Astrocyte (in vitro differentiated cells and primary cell): ENCODE measurements around the gene BCAS1. TPM values are rescaled to one million over a fixed set of nuclear protein-coding genes. Genes with fewer than 3 reads are reported as not detected.

Source experiments
- DNase-seq: peaks from one replicate; pipeline ENCODE4 v3.0.0-alpha.2; 2010; ENCODE audit warnings: low read depth
- FAIRE-seq: peaks from 2 replicates; lab custom pipeline; 2011; peaks lifted over from hg19 to GRCh38; lab: Jason Lieb, UNC
- H2AFZ ChIP-seq: 2 replicates; pipeline ENCODE4 v1.6.0; 2012; ENCODE audit warnings: low read depth, low read length, inconsistent platforms
- H3K27ac ChIP-seq: 2 replicates; pipeline ENCODE4 v1.5.1; 2011; ENCODE audit warnings: low read depth, low read length, inconsistent platforms
- H3K27me3 ChIP-seq: 2 replicates; pipeline ENCODE4 v1.6.0; 2011; ENCODE audit warnings: low read length, inconsistent platforms; ENCODE audit not compliant: insufficient read depth
- H3K36me3 ChIP-seq: 2 replicates; pipeline ENCODE4 v1.5.1; 2011; ENCODE audit warnings: low read length, inconsistent platforms; ENCODE audit not compliant: insufficient read depth
- H3K4me1 ChIP-seq: 2 replicates; pipeline ENCODE4 v1.5.1; 2011; ENCODE audit warnings: low read length, inconsistent platforms; ENCODE audit not compliant: insufficient read depth
- H3K4me2 ChIP-seq: 2 replicates; pipeline ENCODE4 v1.6.0; 2012; ENCODE audit warnings: low read length, inconsistent platforms
- H3K4me3 ChIP-seq: 2 replicates; pipeline ENCODE4 v1.5.1; 2011; ENCODE audit warnings: low read depth, mild to moderate bottlenecking, low read length, inconsistent platforms; ENCODE audit not compliant: insufficient read depth
- H3K79me2 ChIP-seq: 2 replicates; pipeline ENCODE4 v1.6.0; 2012; ENCODE audit warnings: mild to moderate bottlenecking, low read length, inconsistent platforms; ENCODE audit not compliant: insufficient read depth
- H3K9ac ChIP-seq: 2 replicates; pipeline ENCODE4 v1.6.0; 2012; ENCODE audit warnings: mild to moderate bottlenecking, low read length, inconsistent platforms
- H3K9me3 ChIP-seq: 2 replicates; pipeline ENCODE4 v1.5.1; 2012; ENCODE audit warnings: low read depth, mild to moderate bottlenecking, low read length, inconsistent platforms; ENCODE audit not compliant: insufficient read depth
- H4K20me1 ChIP-seq: 2 replicates; pipeline ENCODE4 v1.6.0; 2012; ENCODE audit warnings: low read length, inconsistent platforms; ENCODE audit not compliant: insufficient read depth
- H3K27ac Mint-ChIP-seq: one replicate; pipeline ENCODE4 v1.8.0; 2021; ENCODE audit warnings: mild to moderate bottlenecking, mixed read lengths; ENCODE audit not compliant: unreplicated experiment
- H3K27me3 Mint-ChIP-seq: one replicate; pipeline ENCODE4 v1.8.0; 2021; ENCODE audit warnings: low read depth, mixed read lengths; ENCODE audit not compliant: unreplicated experiment
- H3K36me3 Mint-ChIP-seq: one replicate; pipeline ENCODE4 v1.8.0; 2021; ENCODE audit warnings: low read depth, mixed read lengths; ENCODE audit not compliant: unreplicated experiment
- H3K4me1 Mint-ChIP-seq: one replicate; pipeline ENCODE4 v1.8.0; 2021; ENCODE audit warnings: low read depth, mixed read lengths; ENCODE audit not compliant: unreplicated experiment
- H3K4me3 Mint-ChIP-seq: one replicate; pipeline ENCODE4 v1.8.0; 2021; ENCODE audit warnings: mild to moderate bottlenecking, moderate library complexity, mixed read lengths; ENCODE audit not compliant: unreplicated experiment
- H3K9me3 Mint-ChIP-seq: one replicate; pipeline ENCODE4 v1.8.0; 2021; ENCODE audit warnings: mild to moderate bottlenecking, mixed read lengths; ENCODE audit not compliant: unreplicated experiment
- EZH2 ChIP-seq: IDR thresholded peaks from 2 replicates; pipeline ENCODE4 v1.6.1; 2012; ENCODE audit warnings: mild to moderate bottlenecking, low read length, inconsistent platforms; ENCODE audit not compliant: insufficient read depth
- total RNA-seq: library from RNA; stranded (reverse); gene quantifications from 2 replicates; pipeline ENCODE4 v1.2.1, GENCODE V29; 2021
- TF ChIP-seq, protein P1 (sequence below): IDR thresholded peaks from 2 replicates; pipeline ENCODE4 v1.5.1; 2011; ENCODE audit warnings: low read depth, mild to moderate bottlenecking, inconsistent platforms, low read length, moderate library complexity; ENCODE audit not compliant: insufficient read depth

Gene BCAS1
- total RNA-seq, 1 donor from 2014 or later, result not detected

DNA sequence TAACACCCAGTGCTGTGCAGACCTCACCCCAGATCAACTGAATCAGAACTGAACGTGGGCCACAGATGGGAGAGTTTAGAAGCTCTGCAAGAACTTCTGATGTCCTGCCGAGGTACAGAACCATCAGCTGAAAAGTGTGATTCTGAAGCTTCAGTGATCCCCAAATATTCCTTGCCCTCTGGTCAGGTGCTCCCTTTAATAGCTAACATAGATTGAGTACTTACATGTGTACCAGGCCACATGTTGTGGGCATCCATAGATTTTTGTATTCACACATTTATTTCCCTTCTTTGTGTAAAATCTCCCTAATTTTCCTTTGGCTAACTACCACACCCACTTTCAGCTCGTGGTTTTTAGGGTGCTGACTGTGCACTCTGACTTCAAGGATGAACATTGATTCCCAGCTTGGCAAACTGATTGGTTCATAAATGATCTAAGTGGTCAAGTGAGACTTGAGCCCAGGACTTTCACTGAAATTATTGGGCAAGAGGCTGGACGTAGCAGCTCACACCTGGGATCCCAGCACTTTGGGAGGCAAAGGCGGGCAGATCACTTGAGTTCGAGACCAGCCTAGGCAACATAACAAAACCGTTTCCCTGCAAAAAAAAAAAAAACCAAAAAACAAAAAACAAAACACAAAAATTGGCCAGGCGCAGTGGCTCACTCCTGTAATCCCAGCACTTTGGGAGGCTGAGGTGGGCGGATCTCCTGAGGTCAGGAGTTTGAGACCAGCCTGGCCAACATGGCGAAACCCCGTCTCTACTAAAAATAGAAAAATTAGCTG is 162.2 kb downstream of the BCAS1 start:
- DNase-seq, result no peak
- Histone ChIP-seq H3K4me2 (no peak overlapping the region), H3K4me1 (peaks cover 15% of the 10 kb centered on the region), H4K20me1 (no peaks in the 10 kb centered on the region), H3K9me3 (no peaks in the 10 kb centered on the region), H3K27me3 (no peaks in the 10 kb centered on the region), H3K4me3 (no peak overlapping the region), H3K9ac (no peak overlapping the region), H3K27ac (peak overlapping the region; percentile 91), H2AFZ (no peak overlapping the region), H3K36me3 (no peaks in the 10 kb centered on the region), H3K79me2 (no peaks in the 10 kb centered on the region)
- FAIRE-seq, result no peak
- H3K27ac Mint-ChIP-seq, result no peak overlapping the region
- peaks cover 8% of the 10 kb centered on the region for H3K4me1 Mint-ChIP-seq
- H3K4me3 Mint-ChIP-seq, result no peak overlapping the region
- H3K36me3 Mint-ChIP-seq, result no peaks in the 10 kb centered on the region
- H3K9me3 Mint-ChIP-seq, result peaks cover 2% of the 10 kb centered on the region
- TF ChIP-seq, protein P1, sequence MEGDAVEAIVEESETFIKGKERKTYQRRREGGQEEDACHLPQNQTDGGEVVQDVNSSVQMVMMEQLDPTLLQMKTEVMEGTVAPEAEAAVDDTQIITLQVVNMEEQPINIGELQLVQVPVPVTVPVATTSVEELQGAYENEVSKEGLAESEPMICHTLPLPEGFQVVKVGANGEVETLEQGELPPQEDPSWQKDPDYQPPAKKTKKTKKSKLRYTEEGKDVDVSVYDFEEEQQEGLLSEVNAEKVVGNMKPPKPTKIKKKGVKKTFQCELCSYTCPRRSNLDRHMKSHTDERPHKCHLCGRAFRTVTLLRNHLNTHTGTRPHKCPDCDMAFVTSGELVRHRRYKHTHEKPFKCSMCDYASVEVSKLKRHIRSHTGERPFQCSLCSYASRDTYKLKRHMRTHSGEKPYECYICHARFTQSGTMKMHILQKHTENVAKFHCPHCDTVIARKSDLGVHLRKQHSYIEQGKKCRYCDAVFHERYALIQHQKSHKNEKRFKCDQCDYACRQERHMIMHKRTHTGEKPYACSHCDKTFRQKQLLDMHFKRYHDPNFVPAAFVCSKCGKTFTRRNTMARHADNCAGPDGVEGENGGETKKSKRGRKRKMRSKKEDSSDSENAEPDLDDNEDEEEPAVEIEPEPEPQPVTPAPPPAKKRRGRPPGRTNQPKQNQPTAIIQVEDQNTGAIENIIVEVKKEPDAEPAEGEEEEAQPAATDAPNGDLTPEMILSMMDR, result no peak
- TF ChIP-seq EZH2, result no peak
- H3K27me3 Mint-ChIP-seq, result no peaks in the 10 kb centered on the region

DNA sequence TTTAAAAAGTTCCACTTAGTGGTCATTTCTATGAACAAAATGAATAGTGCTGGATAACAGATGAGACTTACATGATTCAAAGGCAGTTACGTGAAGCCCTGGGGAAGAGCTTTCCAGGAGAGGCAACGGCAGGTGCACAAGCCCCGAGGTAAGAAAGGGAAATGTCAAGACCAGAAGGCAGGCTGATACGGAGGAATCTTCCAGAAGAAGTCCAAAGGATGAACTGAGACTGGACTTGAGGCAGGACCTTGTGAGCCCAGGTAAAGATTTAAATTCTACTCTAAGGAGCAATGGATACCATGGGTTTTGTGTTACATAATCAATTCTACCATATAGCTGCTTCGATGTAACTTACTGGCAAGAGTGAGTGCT is 164.6 kb downstream of the BCAS1 start:
- FAIRE-seq (no peak), DNase-seq (no peak)
- Mint-ChIP-seq H3K4me1 (peaks cover 23% of the 10 kb centered on the region), H3K9me3 (peaks cover 2% of the 10 kb centered on the region), H3K27me3 (no peaks in the 10 kb centered on the region), H3K4me3 (no peak overlapping the region), H3K36me3 (no peaks in the 10 kb centered on the region), H3K27ac (peak overlapping the region; percentile 16)
- peak overlapping the region; percentile 64 for H3K9ac ChIP-seq
- no peak overlapping the region for H3K4me2 ChIP-seq
- peaks cover 32% of the 10 kb centered on the region for H3K4me1 ChIP-seq
- H4K20me1 ChIP-seq, result no peaks in the 10 kb centered on the region
- H3K4me3 ChIP-seq, result no peak overlapping the region
- TF ChIP-seq EZH2, result no peak
- TF ChIP-seq, protein P1, result no peak
- H3K36me3 ChIP-seq, result no peaks in the 10 kb centered on the region
- H3K79me2 ChIP-seq, result no peaks in the 10 kb centered on the region
- H2AFZ ChIP-seq, result no peak overlapping the region
- no peaks in the 10 kb centered on the region for H3K27me3 ChIP-seq
- peak overlapping the region; percentile 91 for H3K27ac ChIP-seq
- no peaks in the 10 kb centered on the region for H3K9me3 ChIP-seq
